HG03469 (cell line): Measurements from ENCODE around the gene APBA1.

Source experiments
- ATAC-seq: cut with Tn5 transposase; IDR thresholded peaks from one replicate; pipeline ENCODE4 v1.9.1; 2021; ENCODE audit warnings: mild to moderate bottlenecking, moderate library complexity, moderate number of reproducible peaks; ENCODE audit not compliant: unreplicated experiment

The APBA1 gene

GRCh38 chr9:69486498-69486897 is 185.7 kb downstream of the APBA1 start:
- no peak for ATAC-seq

- no peak for ATAC-seq
These were observed 186.7 kb downstream of the APBA1 start for GRCh38 chr9:69485466-69485865.

- ATAC-seq = no peak
These were observed 188.2 kb downstream of the APBA1 start for GRCh38 chr9:69483886-69484422.

GRCh38 chr9:69476797-69477196 is 195.4 kb downstream of the APBA1 start:
- no peak for ATAC-seq

GRCh38 chr9:69476016-69476415 is 196.2 kb downstream of the APBA1 start:
- ATAC-seq = no peak

- no peak for ATAC-seq
These were observed 197.3 kb downstream of the APBA1 start for GRCh38 chr9:69474821-69475220.

GRCh38 chr9:69472101-69472620 is 200.0 kb downstream of the APBA1 start:
- ATAC-seq = no peak

GRCh38 chr9:69471433-69471832 is 200.7 kb downstream of the APBA1 start:
- no peak for ATAC-seq

- no peak for ATAC-seq
These were observed 201.8 kb downstream of the APBA1 start for GRCh38 chr9:69470186-69470977.

GRCh38 chr9:69469136-69469535 is 203.0 kb downstream of the APBA1 start:
- no peak for ATAC-seq

GRCh38 chr9:69468380-69468779 is 203.8 kb downstream of the APBA1 start:
- ATAC-seq = no peak

GRCh38 chr9:69466151-69466550 is 206.0 kb downstream of the APBA1 start:
- ATAC-seq = no peak

- no peak for ATAC-seq
These were observed 206.7 kb downstream of the APBA1 start for GRCh38 chr9:69465473-69465872.

- ATAC-seq = no peak
These were observed 208.6 kb downstream of the APBA1 start for GRCh38 chr9:69463497-69464068.

GRCh38 chr9:69462394-69462793 is 209.8 kb downstream of the APBA1 start:
- ATAC-seq = no peak

GRCh38 chr9:69461103-69461887 is 210.9 kb downstream of the APBA1 start:
- ATAC-seq = no peak

GRCh38 chr9:69460012-69460411 is 212.2 kb downstream of the APBA1 start:
- no peak for ATAC-seq

- ATAC-seq = no peak
These were observed 214.0 kb downstream of the APBA1 start for GRCh38 chr9:69458176-69458575.

- ATAC-seq = no peak
These were observed 216.0 kb downstream of the APBA1 start for GRCh38 chr9:69456201-69456600.

- ATAC-seq = no peak
These were observed 216.9 kb downstream of the APBA1 start for GRCh38 chr9:69455311-69455710.

- ATAC-seq = no peak
These were observed 217.8 kb downstream of the APBA1 start for GRCh38 chr9:69454321-69454720.
